HG03159 (cell line): ENCODE results near the gene BAIAP3.

Experiments
- ATAC-seq: cut with Tn5 transposase; IDR thresholded peaks from one replicate; pipeline ENCODE4 v1.9.1; 2021; ENCODE audit warnings: mild to moderate bottlenecking, moderate library complexity; ENCODE audit not compliant: unreplicated experiment

Gene BAIAP3

GRCh38 chr16:1332618-1333148, 762 bp upstream of the BAIAP3 start:
- ATAC-seq, result no peak

- ATAC-seq, result no peak
Observed at GRCh38 chr16:1333854-1334700, 632 bp downstream of the BAIAP3 start.

- ATAC-seq, result no peak
Observed at GRCh38 chr16:1334739-1335138, 1.3 kb downstream of the BAIAP3 start.

DNA sequence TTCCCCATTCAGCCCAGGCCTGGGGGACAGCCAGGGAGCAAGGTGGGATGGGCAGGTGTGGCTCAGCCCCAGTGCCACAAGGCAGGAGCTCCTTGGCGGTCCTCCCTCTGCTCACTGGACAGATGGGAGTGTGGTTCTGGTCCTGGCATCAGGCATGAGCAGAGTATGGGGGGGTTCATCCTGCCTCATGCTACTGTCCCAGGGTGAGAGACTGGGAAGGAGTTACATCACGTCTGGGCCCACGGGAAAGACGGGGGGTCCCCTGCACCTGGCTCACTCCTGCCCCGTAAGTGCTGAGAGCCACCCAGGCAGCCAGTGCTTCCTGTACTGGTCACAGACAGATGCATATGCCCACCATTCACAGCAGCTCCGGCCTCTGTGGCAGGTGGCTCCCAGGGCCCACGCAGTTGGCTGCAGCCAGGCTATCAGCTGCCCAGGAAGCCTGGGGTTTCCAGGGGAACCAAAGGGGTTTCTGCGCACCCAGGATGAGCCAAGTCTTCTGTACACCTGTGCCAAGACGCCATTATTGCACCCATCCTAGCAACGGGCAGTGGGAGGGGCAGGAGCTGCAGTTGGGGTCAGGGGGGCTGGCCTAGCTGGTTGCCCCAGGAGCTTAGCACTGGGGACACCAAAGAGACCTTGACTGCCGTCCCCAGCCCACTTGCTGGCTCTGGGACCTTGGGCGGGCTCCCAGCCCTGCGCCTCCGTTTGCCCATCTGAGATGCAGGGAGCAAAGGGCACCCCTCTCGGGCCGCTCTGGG, 1.9 kb downstream of the BAIAP3 start:
- no peak for ATAC-seq

DNA sequence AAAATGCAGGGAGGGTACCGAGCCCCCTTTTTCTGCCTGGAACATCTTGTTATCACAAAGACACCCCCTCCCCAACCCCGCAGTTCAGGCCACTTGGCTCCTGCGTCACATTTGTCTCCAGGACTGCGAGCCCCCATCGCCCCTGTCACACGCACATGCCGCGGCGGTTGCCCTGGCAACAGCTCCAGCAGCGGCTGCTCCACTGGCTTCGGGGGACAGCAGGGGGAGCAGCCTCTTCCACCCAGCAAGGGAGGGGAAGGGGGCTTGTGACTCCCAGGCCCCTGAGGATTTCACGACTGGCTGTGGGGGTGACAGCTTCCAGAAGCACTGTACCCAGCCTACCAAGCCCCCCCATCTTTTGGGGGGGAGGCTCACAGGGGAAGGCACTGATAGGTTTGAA, 2.6 kb downstream of the BAIAP3 start:
- no peak for ATAC-seq

- ATAC-seq, result no peak
Observed at GRCh38 chr16:1336619-1337018, 3.2 kb downstream of the BAIAP3 start.

DNA sequence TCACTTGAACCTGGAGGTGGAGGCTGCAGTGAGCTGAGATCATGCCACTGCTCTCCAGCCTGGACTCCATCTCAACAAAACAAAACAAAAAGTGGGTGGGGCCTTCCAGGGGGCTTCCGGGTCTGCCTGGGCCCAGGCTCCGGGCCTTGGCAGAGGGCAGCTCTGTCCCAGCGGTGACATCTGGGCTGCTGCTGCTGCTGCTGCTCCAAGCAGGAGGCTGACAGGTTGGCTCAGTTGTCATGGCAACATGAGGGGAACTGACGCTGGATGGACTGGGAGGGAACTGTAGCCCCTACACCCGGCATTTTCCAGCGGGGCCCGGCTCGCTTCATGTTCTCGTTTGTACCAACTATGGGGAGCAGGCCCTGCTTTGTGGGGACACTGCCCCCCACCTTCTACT, 4.0 kb downstream of the BAIAP3 start:
- no peak for ATAC-seq

- ATAC-seq, result no peak
Observed at GRCh38 chr16:1338119-1338730, 4.8 kb downstream of the BAIAP3 start.

DNA sequence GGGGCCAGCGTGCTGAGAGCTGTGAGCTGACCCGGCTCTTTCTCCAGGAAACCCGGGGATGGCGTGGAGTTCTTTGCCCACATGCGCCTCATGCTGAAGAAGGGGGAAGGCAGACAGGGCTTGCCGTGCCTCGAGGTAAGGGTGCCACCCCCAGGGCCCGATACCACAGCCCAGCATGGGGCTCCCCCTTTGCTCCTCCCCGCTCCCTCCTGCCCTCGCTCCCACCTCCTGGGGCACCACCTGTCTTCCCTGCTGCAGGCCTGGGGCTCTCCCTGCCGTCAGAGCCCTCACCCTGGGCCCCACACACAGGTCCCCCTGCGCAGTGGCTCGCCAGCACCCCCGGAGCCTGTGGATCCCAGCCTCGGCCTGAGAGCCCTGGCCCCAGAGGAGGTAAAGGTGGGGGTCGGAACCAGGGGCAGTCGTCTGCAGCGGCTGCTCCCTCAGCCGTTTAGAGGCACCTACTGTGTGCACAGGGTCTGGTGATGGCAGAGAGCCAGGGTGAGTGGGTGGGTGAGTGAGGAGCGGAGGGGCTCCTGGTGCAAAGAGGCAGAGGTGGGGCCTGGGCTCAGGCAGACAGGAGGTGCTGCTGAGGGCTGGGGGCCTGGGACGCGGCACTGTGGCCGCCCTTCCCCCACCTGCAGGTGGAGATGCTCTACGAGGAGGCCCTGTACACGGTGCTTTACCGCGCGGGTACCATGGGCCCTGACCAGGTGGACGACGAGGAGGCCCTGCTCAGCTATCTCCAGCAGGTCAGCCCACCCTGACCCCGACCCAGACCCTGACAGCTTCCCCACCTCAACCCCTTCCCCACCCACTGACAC, 5.6 kb downstream of the BAIAP3 start:
- ATAC-seq, result no peak

DNA sequence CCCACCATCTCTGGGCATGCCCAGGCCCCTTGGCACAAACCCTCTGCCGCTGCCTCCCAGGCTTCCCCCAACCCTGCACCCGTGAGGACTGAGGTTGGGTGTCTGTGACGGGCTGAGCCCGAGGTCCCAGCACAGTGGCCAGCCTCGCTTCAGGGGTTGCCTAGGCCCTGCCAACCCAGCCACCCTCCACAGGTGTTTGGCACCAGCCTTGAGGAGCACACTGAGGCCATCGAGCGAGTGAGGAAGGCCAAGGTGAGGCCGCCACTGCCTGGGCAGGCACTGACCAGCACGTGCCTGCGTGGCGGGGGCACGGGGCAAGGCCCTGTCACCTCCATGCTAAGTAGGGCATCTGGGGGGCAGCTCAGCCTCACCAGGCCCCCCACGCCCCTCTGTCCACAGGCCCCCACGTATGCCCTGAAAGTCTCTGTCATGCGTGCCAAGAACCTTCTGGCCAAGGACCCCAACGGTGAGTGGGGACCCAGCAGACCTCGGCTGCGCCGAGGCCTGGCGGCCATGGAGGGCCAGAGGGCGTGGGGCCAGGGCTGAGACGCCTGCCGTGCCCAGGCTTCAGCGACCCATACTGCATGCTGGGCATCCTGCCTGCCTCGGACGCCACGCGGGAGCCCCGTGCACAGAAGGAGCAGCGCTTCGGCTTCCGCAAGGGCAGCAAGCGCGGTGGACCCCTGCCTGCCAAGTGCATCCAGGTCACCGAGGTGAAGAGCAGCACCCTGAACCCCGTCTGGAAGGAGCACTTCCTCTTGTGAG, 7.5 kb downstream of the BAIAP3 start:
- no peak for ATAC-seq

- no peak for ATAC-seq
Observed at GRCh38 chr16:1341495-1342420, 8.3 kb downstream of the BAIAP3 start.

DNA sequence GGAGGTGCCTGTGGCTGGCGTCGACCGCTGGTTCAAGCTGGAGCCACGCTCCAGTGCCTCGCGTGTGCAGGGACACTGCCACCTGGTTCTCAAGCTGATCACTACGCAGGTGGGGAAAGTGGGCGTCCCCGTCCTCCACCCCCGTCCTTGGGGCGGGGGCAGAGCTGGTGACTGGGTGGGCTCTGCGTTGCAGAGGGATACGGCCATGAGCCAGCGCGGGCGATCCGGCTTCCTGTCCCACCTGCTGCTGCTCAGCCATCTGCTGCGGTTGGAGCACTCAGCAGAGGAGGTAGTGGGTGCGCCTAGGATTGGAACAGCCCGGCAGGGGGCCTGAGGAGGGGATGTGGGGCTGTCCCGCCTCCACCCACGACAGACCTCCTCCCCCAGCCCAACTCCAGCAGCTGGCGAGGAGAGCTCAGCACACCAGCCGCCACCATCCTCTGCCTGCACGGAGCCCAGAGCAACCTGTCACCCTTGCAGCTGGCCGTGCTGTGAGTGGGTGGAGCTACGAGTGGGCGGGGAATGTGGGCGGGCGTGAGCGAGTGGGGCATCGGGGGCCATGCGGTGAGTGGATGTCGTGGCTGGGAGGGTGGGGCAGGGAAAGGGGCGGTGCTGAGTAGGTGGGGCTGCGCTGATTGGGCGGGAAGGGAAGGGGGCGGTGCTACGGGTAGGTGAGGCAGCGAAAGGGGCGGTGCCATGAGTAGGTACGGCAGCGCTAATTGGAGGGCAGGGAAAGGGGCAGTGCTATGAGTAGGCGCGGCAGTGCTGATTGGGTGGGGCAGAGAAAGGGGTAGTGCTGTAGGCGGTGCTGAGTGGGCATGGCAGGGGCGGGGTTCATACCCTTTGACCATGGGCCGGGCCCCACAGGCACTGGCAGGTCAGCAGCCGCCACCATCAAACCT, 9.3 kb downstream of the BAIAP3 start:
- peak; percentile 87 for ATAC-seq

DNA sequence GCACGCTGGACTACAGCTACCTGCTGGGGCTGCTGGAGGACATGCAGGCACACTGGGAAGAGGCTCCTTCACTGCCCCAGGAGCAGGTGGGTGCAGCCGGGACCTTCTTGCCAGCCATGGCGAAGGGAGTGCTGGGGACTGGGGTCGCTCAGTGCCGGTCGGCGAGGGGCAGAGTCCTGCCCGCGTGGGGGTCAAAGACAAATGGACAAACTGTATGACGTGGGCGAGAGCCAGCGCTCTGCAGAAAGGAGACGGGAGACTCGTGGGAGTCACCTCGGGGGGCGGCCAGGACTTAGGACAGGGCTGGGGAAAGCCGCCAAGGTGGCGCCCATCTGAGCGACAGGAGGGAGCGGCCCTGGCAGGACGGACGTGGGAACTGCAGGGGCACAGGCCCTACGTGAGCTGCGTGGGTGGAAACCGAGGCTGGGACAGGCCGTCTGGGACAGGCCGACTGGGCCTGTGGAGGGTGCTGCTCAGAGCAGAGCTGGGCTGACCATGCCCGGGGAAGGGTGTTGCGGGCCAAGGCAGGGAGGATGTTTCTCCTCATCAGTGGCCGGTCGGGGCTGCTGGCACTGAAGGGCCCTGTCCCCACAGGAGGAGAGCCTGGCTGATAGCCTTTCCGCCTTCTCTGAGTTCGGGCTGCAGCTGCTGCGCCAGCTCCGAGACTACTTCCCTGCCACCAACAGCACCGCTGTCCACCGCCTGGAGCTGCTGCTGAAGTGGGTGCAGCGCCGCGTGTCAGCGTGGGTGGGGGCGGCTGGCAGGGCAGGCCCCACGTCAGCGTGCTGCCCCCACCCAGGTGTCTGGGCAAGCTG, 10.2 kb downstream of the BAIAP3 start:
- no peak for ATAC-seq

- ATAC-seq, result no peak
Observed at GRCh38 chr16:1344499-1344898, 11.1 kb downstream of the BAIAP3 start.

DNA sequence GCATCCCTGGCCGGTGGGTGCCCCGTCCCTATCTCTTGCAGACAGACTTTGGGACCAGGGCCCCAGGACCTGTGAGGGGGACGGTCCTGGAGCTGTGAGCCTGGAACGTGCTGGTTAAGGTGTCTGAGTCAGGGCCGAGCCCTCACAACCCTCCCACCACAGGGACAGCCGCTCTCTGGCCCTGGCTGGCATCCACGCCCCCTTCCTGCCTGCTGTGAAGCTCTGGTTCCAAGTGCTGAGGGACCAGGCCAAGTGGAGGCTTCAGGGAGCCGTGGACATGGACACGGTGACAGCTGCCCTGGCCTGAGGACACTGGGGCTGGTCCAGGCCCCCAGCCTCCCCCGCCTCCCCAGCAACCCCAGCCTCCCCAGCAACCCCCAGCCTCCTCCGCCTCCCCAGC, 11.6 kb downstream of the BAIAP3 start:
- ATAC-seq, result no peak

DNA sequence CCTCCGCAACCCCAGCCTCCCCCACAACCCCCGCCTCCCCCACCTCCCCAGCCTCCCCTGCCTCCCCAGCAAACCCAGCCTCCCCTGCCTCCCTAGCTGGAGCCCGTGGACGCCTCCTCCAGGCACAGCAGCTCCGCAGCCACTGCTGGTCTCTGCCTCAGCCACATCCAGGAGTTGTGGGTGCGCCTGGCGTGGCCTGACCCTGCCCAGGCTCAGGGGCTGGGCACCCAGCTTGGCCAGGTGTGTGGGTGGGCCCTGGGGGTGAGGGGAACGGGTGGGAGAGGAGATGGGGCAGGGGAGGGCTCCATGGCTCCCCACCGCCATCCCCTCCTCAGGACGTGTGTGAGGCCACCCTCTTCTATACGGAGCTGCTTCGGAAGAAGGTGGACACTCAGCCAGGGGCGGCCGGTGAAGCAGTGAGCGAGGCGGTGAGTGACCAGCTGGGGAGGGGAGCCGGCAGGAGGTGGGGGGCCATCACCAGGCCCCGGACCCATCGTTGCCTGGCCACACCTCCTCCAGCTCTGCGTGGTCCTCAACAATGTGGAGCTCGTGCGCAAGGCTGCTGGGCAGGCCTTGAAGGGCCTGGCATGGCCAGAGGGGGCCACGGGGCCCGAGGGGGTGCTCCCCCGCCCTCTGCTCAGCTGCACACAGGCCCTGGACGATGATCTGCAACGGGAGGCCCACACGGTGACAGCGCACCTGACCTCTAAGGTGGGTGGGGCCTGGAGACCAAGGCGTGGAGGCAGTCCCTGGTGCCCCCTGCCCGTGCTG, 12.4 kb downstream of the BAIAP3 start:
- ATAC-seq, result no peak
